ENCODE data around the gene HCLS1. TPM values are rescaled to one million over a fixed set of nuclear protein-coding genes. Genes with fewer than 3 reads are reported as not detected.
"Not testable (repeated sequence)": the region's sequence is repeated elsewhere in the genome, so short reads cannot be mapped to it uniquely, and the experiment has no call there.

HCLS1 gene
- total and polyA plus RNA-seq, 2 donors from 2014 or later: 11.7 to 102 TPM

- no peak overlapping the region for H3K9ac ChIP-seq (ENCODE audit: low read length in 3 of 3)
- peaks cover 0 to 6% (median 0%) of the 10 kb centered on the region in 3 donors for H3K4me1 ChIP-seq (ENCODE audit: control insufficient read depth in 2 of 3, insufficient read depth in 2 of 3, low read depth in 1 of 3, low read length in 3 of 3)
- intact Hi-C loops (cut with DNase I): no loop called here
- no peaks in the 10 kb centered on the region for H3K36me3 ChIP-seq (ENCODE audit: control insufficient read depth in 2 of 3, insufficient read depth in 3 of 3, low read length in 3 of 3)
- H3K4me3 ChIP-seq (ENCODE audit: low read length in 3 of 3): no peak overlapping the region
- H3K9me3 ChIP-seq (ENCODE audit: control insufficient read depth in 2 of 3, insufficient read depth in 1 of 3, low read length in 3 of 3): no peaks in the 10 kb centered on the region
- TF ChIP-seq CTCF (IDR thresholded peaks at IDR 0.05; ENCODE audit: borderline replicate concordance, extremely low read depth, insufficient read depth): no peak
- no peak for FAIRE-seq
- no peaks in the 10 kb centered on the region for H3K27me3 ChIP-seq (ENCODE audit: control insufficient read depth, insufficient read depth, low read length)
- H3K27ac ChIP-seq (ENCODE audit: low read depth in 2 of 2, low read length in 2 of 2): no peak overlapping the region
- no peak for DNase-seq
Measured at GRCh38 chr3:121598564-121598963, 62.1 kb downstream of the HCLS1 start.

DNA sequence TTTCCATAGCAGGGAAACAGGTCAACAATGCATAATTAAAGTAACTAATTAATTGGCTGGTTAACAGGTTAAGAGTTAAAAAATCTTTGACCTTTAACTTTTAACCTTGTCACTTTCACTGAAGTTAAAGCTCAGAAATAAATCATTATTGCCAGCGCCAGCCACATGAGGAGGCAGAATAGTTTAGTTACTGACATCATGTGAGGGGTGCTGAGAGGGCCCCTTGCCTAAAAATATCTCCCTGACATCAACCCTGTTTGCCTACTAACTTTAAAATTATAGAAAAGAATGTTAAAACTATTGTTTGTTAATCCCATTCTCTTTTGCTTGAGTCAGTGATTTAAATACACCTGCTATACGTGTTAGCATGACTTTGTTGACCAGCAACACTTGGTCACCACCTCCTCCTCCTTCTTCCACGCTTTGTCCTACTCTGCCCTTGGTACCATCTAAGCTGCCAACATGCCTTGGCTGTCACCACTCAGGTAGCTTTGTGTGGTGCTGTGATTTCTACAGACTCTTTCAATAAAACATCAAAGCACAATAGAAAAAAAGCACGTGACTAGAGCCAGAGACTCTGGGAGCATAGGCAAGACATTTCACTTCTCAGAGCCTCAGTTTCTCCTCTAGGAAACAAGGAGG is 64.8 kb downstream of the HCLS1 start:
- H3K27ac ChIP-seq (ENCODE audit: low read depth in 2 of 2, low read length in 2 of 2): no peak overlapping the region
- H3K9ac ChIP-seq (ENCODE audit: low read length in 3 of 3): no peak overlapping the region
- FAIRE-seq: no peak

GRCh38 chr3:121594850-121595249 is 65.9 kb downstream of the HCLS1 start:
- no peak overlapping the region for H3K27ac ChIP-seq (ENCODE audit: low read depth in 2 of 2, low read length in 2 of 2)
- no peaks in the 10 kb centered on the region for H3K36me3 ChIP-seq (ENCODE audit: control insufficient read depth in 2 of 3, insufficient read depth in 3 of 3, low read length in 3 of 3)
- no peak for TF ChIP-seq CTCF (IDR thresholded peaks at IDR 0.05; ENCODE audit: borderline replicate concordance, extremely low read depth, insufficient read depth)
- H3K9me3 ChIP-seq (ENCODE audit: control insufficient read depth in 2 of 3, insufficient read depth in 1 of 3, low read length in 3 of 3): no peaks in the 10 kb centered on the region
- no peaks in the 10 kb centered on the region for H3K27me3 ChIP-seq (ENCODE audit: control insufficient read depth, insufficient read depth, low read length)
- peaks cover 0 to 6% (median 0%) of the 10 kb centered on the region in 3 donors for H3K4me1 ChIP-seq (ENCODE audit: control insufficient read depth in 2 of 3, insufficient read depth in 2 of 3, low read depth in 1 of 3, low read length in 3 of 3)
- intact Hi-C loops (cut with DNase I): no loop called here
- DNase-seq (no peak), FAIRE-seq (no peak)
- H3K4me3 ChIP-seq (ENCODE audit: low read length in 3 of 3): no peak overlapping the region
- no peak overlapping the region for H3K9ac ChIP-seq (ENCODE audit: low read length in 3 of 3)

More for the DNA sequence above, 64.8 kb downstream of the HCLS1 start:
- no peak for DNase-seq
- H3K4me1 ChIP-seq (ENCODE audit: control insufficient read depth in 2 of 3, insufficient read depth in 2 of 3, low read depth in 1 of 3, low read length in 3 of 3): peaks cover 0 to 6% (median 0%) of the 10 kb centered on the region in 3 donors
- intact Hi-C loops (cut with DNase I): no loop called here
- H3K9me3 ChIP-seq (ENCODE audit: control insufficient read depth in 2 of 3, insufficient read depth in 1 of 3, low read length in 3 of 3): no peaks in the 10 kb centered on the region
- H3K4me3 ChIP-seq (ENCODE audit: low read length in 3 of 3): no peak overlapping the region
- no peaks in the 10 kb centered on the region for H3K27me3 ChIP-seq (ENCODE audit: control insufficient read depth, insufficient read depth, low read length)
- no peaks in the 10 kb centered on the region for H3K36me3 ChIP-seq (ENCODE audit: control insufficient read depth in 2 of 3, insufficient read depth in 3 of 3, low read length in 3 of 3)
- no peak for TF ChIP-seq CTCF (IDR thresholded peaks at IDR 0.05; ENCODE audit: borderline replicate concordance, extremely low read depth, insufficient read depth)

DNA sequence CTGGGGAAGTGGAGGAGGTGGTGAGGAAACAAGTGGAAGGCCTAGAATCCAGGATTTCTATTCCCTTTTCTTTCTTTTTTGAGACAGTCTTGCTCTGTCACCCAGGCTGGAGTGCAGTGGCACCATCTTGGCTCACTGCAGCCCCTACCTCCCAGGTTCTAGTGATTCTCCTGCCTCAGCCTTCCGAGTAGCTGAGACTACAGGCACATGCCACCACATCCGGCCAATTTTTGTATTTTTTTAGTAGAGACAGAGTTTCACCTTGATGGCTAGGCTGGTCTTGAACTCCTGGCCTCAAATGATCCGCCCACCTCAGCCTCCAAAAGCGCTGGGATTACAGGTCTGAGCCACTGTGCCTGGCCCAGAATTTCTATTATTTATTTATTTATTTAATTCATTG is 66.9 kb downstream of the HCLS1 start:
- H3K9ac ChIP-seq (ENCODE audit: low read length in 3 of 3); H3K4me1 ChIP-seq (ENCODE audit: control insufficient read depth in 2 of 3, insufficient read depth in 2 of 3, low read depth in 1 of 3, low read length in 3 of 3); FAIRE-seq; H3K36me3 ChIP-seq (ENCODE audit: control insufficient read depth in 2 of 3, insufficient read depth in 3 of 3, low read length in 3 of 3); H3K27me3 ChIP-seq (ENCODE audit: control insufficient read depth, insufficient read depth, low read length); H3K27ac ChIP-seq (ENCODE audit: low read depth in 2 of 2, low read length in 2 of 2); DNase-seq; H3K9me3 ChIP-seq (ENCODE audit: control insufficient read depth in 2 of 3, insufficient read depth in 1 of 3, low read length in 3 of 3); H3K4me3 ChIP-seq (ENCODE audit: low read length in 3 of 3); intact Hi-C loops (cut with DNase I): not testable (repeated sequence)
